AG04450 (cell line): Measurements from ENCODE around the gene HES2. TPM values are rescaled to one million over a fixed set of nuclear protein-coding genes. Genes with fewer than 3 reads are reported as not detected.
"Not testable (repeated sequence)": the region's sequence is repeated elsewhere in the genome, so short reads cannot be mapped to it uniquely, and the experiment has no call there.

Experiments
- CTCF ChIA-PET: fragments of 300-600, 350-600 bp; formaldehyde crosslinking; extraction: SDS; loops from one replicate; lab custom pipeline; 2022; ENCODE audit warnings: antibody characterized with exemption, inconsistent platforms; lab: Charles Lee
- POLR2A ChIA-PET: fragments of 350-600 bp; formaldehyde crosslinking; extraction: SDS; loops from one replicate; lab custom pipeline; 2021; ENCODE audit warnings: antibody characterized with exemption, inconsistent platforms; lab: Yijun Ruan, JAX
- DNase-seq: peaks from one replicate; pipeline ENCODE4 v3.0.0-alpha.2; 2011; ENCODE audit warnings: low read depth, low spot score
- H3K27ac ChIP-seq: one replicate; pipeline ENCODE4 v1.5.1; 2012; ENCODE audit warnings: low read depth, low read length, control low read depth
- H3K27me3 ChIP-seq: one replicate; pipeline ENCODE4 v1.6.0; 2012; ENCODE audit warnings: low read length; ENCODE audit not compliant: control insufficient read depth, insufficient read depth
- H3K4me3 ChIP-seq: 2 replicates; pipeline ENCODE4 v1.5.1; 2011; ENCODE audit warnings: mild to moderate bottlenecking, low read depth, low read length, control low read depth
- H3K9me3 ChIP-seq: 2 replicates; pipeline ENCODE4 v1.5.1; 2012; ENCODE audit warnings: low read length; ENCODE audit not compliant: control insufficient read depth, insufficient read depth
- polyA plus RNA-seq: library from polyadenylated mRNA; depleted of rRNA; stranded (reverse); fragments of >200 nt; gene quantifications from 2 replicates; pipeline ENCODE4 v1.2.3, GENCODE V29; 2011
- TF ChIP-seq, protein P1 (sequence below): IDR thresholded peaks from 2 replicates; pipeline ENCODE4 v1.5.1; 2011; ENCODE audit warnings: low read depth, low read length, control low read depth, inconsistent platforms

Gene HES2
- polyA plus RNA-seq, 1 experiment, result not detected

DNA sequence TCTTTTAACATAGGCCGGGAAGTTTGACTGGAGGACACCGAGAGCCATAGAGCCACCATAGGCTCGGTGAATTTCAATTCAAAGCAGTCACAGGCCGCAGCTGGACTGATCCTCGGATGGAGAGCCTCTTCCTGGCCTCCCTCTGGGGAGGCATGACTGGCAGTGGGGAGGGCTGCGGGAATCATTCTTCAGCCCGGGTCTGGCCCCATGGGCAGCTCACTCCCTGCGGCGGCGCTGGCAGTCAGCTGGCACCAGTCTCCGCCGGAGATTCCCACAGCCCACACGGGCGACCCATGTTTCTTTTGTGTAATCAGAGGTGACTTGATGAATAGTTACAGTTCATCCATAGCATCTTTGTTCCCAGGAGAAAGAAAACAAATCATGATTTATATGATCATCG lies 15.4 kb upstream of the HES2 start:
- Histone ChIP-seq H3K9me3 (no peaks in the 10 kb centered on the region), H3K27me3 (peaks cover 24% of the 10 kb centered on the region), H3K4me3 (no peak overlapping the region), H3K27ac (no peak overlapping the region)
- DNase-seq, result no peak
- TF ChIP-seq, protein P1, sequence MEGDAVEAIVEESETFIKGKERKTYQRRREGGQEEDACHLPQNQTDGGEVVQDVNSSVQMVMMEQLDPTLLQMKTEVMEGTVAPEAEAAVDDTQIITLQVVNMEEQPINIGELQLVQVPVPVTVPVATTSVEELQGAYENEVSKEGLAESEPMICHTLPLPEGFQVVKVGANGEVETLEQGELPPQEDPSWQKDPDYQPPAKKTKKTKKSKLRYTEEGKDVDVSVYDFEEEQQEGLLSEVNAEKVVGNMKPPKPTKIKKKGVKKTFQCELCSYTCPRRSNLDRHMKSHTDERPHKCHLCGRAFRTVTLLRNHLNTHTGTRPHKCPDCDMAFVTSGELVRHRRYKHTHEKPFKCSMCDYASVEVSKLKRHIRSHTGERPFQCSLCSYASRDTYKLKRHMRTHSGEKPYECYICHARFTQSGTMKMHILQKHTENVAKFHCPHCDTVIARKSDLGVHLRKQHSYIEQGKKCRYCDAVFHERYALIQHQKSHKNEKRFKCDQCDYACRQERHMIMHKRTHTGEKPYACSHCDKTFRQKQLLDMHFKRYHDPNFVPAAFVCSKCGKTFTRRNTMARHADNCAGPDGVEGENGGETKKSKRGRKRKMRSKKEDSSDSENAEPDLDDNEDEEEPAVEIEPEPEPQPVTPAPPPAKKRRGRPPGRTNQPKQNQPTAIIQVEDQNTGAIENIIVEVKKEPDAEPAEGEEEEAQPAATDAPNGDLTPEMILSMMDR, result no peak
- ChIA-PET CTCF (no interaction called here), POLR2A (no interaction called here)

- POLR2A ChIA-PET, result no interaction called here
- DNase-seq, result no peak
- Histone ChIP-seq H3K27me3 (peaks cover 24% of the 10 kb centered on the region), H3K9me3 (no peaks in the 10 kb centered on the region), H3K27ac (no peak overlapping the region), H3K4me3 (no peak overlapping the region)
- CTCF ChIA-PET, result no interaction called here
- TF ChIP-seq, protein P1, result no peak
These were observed 14.5 kb upstream of the HES2 start for GRCh38 chr1:6434186-6434585.

- DNase-seq, H3K4me3 ChIP-seq, H3K9me3 ChIP-seq, H3K27ac ChIP-seq: not testable (repeated sequence)
- POLR2A ChIA-PET, result interaction anchor here (0.7 kb wide), 1 partner anchor 24 kb away, joined by 3 read pairs; no protein-coding TSS in a partner anchor
- CTCF ChIA-PET, result interaction anchor here (0.6 to 2.3 kb wide), 2 partner anchors 7 to 186 kb away, joined by 8 to 12 read pairs; no protein-coding TSS in a partner anchor
- peaks cover 36% of the 10 kb centered on the region for H3K27me3 ChIP-seq
These were observed 12.2 kb upstream of the HES2 start for GRCh38 chr1:6431645-6432579.

DNA sequence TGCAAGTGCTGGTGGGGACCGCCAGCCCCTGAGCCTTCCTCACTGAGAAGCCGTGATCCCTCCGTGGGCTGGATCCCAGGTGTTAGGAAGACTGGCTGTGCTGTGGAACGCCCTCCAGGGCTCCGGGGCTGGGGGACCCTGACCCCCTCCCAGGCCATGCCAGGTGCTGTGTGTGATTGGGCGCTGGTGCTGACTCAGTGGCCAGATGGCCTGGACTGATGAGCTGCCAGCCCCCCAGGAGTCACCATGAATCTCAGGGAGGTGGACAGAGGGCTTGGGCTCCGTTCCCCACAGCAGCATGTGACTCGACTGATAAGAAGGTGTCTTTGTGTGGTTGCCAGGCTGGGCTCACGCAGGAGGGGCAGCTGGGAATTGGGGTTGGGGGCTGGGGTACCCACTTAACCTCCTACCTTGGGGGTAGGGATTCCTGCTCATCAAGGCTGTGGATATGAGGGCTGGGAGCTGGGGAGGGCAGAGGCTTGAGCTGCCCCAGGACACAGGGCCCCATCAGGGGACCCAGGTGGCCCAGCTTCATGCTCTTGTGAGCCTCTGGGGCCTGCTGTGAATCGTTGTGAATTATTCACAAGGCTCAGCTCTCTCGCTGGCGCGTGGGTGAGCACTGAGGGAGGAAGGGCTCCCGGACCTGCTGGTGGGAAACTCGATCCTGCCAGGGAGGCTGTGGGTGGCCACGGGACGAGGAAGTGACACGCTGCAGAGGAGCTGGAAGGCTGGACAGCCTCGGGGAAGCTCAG lies 10.1 kb upstream of the HES2 start:
- ChIA-PET POLR2A (interaction anchor here (0.7 kb wide), 1 partner anchor 74 kb away, joined by 3 read pairs; no protein-coding TSS in a partner anchor), CTCF (interaction anchor here (0.9 to 2.3 kb wide), 2 partner anchors 8 to 9 kb away, joined by 3 to 8 read pairs; no protein-coding TSS in a partner anchor)
- not testable (repeated sequence) for H3K4me3 ChIP-seq, DNase-seq, H3K27ac ChIP-seq, H3K9me3 ChIP-seq
- H3K27me3 ChIP-seq, result peaks cover 52% of the 10 kb centered on the region

- peaks cover 54% of the 10 kb centered on the region for H3K27me3 ChIP-seq
These were observed 8.7 kb upstream of the HES2 start for GRCh38 chr1:6428453-6428852.

More at GRCh38 chr1:6428453-6428852, 8.7 kb upstream of the HES2 start:
- H3K27ac ChIP-seq, POLR2A ChIA-PET, DNase-seq, H3K4me3 ChIP-seq, H3K9me3 ChIP-seq: not testable (repeated sequence)
- CTCF ChIA-PET, result interaction anchor here (0.6 to 0.9 kb wide), 2 partner anchors 9 to 15 kb away, joined by 3 read pairs; no protein-coding TSS in a partner anchor
